GM21717 (cell line): Measurements from ENCODE around the gene SLC16A8.

Source experiments
- ATAC-seq: cut with Tn5 transposase; IDR thresholded peaks from one replicate; pipeline ENCODE4 v1.9.1; 2021; ENCODE audit warnings: mild to moderate bottlenecking, moderate library complexity; ENCODE audit not compliant: unreplicated experiment

SLC16A8 gene

GRCh38 chr22:38031491-38031890 lies 52.5 kb downstream of the SLC16A8 start:
- no peak for ATAC-seq

DNA sequence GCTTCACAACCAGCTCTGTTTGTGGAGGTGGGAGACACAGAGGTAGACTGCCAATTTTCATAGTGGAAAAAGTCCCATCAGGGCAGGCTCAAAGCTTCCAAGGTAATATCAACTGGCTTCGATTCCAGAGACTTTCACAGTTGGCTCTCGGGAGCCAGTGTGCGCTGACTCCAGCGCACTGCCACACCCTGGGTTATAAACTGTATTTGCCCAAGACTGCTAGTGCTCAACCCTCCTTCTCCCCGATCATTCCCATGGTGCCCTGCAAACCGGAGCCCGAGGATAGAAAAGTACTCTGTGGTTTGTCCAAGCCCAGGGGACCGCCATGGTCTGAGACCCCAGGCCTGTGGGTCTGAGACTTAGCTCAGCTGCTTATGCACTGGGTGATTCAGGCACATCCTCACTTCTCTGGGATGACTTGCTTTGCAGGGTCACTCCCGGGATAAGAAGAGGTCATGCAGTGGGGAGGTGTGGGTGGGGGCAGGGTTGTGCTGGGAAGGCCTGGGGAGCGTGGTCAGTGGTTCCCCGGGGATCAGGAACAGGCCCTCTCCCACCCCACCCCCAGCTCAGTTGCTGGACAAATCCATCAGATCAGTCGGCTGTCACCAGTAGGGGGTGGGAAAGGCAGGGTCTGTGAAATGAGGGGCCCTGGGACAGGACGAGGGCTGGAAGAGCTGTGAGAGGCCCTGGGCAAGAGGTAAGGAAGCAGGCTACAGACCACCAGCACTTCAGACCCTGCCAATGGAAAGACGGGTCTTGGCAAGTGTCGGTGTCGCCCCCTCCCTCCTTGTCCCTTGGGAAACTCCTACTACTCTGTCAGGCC lies 53.5 kb downstream of the SLC16A8 start:
- no peak for ATAC-seq

GRCh38 chr22:38029901-38030300 lies 54.1 kb downstream of the SLC16A8 start:
- ATAC-seq: no peak

DNA sequence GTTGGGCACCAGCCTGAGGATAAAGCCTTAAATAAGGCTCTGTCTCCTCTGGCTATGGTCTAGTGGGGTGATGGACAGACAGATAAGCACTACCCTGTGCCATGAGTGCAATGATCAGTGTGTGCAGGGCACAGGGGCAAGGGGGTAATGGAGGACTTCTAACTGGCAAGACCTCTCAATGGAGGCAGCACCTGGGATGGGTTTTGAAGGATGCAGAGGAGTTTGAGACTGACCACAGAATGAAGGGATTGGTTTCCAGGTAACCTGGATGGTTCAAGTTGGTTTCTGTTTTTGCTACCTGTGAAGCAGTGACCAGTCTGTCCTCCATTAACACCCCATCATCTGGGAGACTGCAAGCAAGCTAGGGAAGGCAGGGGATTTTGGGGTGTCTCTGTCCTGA lies 54.6 kb downstream of the SLC16A8 start:
- ATAC-seq: no peak

GRCh38 chr22:38028344-38029130 lies 55.4 kb downstream of the SLC16A8 start:
- no peak for ATAC-seq
